G401 (cell line): ENCODE measurements around the gene SRRM2. TPM values are rescaled to one million over a fixed set of nuclear protein-coding genes. Genes with fewer than 3 reads are reported as not detected.

ENCODE experiments used
- DNase-seq: peaks from one replicate; pipeline ENCODE4 v3.0.0-alpha.2; 2015; ENCODE audit warnings: low spot score
- in situ Hi-C: cut with HindIII; loops from 2 replicates; pipeline ENCODE4 v1.10.0; 2016; ENCODE audit warnings: low sequenced_read_pairs, mixed read lengths
- total RNA-seq: library from RNA; depleted of rRNA; stranded (reverse); fragments of >200 nt; shearing (Covaris generic); gene quantifications from 2 replicates; pipeline ENCODE4 v1.2.3, GENCODE V29; 2014

SRRM2 gene
- total RNA-seq, 1 experiment from 2014 or later = 44.7 TPM

DNA sequence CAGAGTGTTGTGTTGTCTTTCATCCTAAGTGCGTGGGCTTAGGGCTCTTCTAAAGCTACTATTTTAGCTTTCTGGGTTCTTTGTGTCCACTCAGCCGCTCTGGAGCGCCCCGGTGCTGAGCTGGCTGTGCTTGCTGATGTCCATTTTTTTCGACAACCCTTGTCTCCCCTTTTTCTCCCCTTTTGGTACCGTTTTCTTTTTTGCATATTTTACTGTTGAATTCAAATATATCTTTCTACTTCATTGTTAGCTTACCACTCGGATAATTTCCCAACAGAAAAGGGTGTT lies 1.2 kb downstream of the SRRM2 start:
- no peak for DNase-seq
- in situ Hi-C loops = no loop called here

DNA sequence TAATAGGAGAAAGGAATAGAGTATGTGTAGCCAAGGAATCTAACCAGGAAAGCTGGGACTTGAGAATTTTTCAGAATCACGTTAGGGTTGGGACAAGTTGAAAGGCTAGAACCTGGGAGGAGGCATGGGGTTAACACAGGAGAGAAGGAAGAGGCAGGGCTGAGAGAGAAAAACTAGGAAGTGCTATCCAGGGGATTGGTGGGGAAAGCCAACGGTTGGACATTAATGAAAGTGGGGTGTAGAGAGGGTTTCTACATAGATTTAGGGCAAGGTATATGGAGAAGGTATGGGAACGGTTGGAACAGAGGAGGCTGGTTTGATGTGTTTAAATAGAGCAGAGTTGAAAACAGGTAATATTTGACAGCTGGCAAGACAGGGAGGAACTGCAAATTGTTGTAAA lies 2.7 kb downstream of the SRRM2 start:
- in situ Hi-C loops = no loop called here

DNA sequence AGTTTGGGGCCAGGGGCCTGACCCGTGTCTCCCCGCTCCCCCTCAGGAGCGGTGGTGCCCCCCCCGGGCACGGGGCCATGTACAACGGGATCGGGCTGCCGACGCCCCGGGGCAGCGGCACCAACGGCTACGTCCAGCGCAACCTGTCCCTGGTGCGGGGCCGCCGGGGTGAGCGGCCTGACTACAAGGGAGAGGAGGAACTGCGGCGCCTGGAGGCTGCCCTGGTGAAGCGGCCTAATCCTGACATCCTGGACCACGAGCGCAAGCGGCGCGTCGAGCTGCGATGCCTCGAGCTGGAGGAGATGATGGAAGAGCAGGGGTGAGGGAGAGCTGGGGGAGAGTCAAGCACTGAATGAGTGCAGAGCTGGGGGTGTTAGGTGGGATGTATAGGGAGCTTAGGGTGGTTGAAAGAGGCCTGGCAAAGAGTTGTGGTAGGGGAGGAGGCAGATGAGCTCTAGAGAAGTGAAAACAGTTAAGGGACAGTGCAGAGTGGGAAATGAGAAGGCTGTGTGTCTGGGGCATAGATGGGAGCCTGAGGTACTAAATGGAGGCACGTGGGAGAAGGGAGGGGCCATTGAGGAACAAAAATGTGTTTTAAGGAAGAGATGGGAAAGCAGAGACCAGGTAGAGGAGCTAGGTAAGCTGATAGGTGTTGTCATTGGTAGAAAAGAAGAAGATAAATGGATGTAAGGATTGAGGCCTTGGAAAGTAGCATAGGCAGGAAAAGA lies 4.0 kb downstream of the SRRM2 start:
- in situ Hi-C loops = no loop called here
- DNase-seq = no peak

More for the DNA sequence above, 2.7 kb downstream of the SRRM2 start:
- no peak for DNase-seq

DNA sequence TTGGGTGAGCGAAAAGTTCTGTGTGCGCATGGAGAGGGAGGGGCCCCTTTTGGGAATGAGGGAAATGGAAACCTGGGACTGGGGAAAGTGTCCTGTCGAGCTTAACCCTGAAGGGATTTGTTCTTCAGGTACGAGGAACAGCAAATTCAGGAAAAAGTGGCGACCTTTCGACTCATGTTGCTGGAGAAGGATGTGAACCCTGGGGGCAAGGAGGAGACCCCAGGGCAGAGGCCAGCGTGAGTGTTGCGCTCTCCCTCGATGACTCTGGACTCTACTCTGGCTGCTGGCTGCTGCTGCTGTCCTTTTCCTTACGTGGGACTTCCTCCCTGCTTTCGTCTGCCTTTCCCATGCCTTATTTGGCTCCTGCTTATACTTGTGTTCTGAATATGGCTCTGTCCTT lies 4.9 kb downstream of the SRRM2 start:
- in situ Hi-C loops = no loop called here
- no peak for DNase-seq

DNA sequence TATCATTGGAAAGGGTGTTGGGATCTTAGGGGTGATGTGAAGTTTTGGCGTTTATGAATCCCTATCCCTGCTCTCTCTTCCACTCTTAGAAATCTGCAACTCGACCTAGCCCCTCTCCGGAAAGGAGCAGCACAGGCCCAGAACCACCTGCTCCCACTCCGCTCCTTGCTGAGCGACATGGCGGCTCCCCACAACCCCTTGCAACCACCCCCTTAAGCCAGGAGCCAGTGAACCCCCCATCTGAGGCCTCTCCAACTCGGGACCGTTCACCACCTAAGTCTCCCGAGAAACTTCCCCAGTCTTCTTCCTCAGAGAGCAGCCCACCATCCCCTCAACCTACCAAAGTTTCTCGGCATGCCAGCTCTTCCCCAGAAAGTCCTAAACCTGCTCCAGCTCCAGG lies 9.0 kb downstream of the SRRM2 start:
- in situ Hi-C loops = no loop called here
- DNase-seq = no peak

DNA sequence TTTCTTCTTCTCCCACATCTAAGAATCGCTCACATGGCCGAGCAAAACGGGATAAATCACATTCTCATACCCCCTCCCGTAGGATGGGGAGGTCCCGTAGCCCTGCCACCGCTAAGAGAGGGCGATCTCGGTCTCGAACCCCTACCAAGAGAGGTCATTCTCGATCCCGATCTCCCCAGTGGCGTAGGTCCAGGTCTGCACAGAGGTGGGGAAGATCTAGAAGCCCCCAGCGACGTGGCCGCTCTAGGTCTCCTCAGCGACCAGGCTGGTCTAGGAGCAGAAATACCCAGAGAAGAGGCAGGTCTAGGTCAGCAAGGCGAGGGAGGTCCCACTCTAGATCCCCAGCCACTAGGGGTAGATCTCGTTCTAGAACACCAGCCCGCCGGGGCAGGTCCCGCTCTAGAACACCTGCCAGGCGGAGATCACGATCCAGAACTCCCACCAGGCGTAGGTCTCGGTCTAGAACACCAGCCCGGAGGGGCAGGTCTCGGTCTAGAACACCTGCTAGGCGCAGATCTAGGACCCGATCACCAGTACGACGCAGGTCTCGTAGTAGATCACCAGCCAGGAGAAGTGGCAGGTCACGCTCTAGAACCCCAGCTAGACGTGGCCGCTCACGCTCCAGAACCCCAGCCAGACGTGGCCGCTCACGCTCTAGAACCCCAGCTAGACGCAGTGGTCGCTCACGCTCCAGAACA lies 9.6 kb downstream of the SRRM2 start:
- in situ Hi-C loops = no loop called here
- DNase-seq = no peak

DNA sequence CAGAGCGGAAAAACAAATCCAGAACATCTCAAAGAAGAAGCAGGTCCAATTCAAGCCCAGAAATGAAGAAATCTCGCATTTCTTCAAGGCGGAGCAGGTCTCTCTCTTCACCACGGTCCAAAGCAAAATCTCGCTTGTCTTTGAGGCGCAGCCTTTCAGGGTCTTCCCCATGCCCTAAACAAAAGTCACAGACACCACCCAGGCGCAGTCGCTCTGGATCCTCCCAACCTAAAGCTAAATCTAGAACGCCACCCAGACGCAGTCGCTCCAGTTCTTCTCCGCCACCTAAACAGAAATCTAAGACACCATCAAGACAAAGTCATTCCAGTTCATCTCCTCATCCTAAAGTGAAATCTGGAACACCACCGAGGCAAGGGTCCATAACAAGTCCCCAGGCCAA lies 10.3 kb downstream of the SRRM2 start:
- in situ Hi-C loops = no loop called here
- no peak for DNase-seq

DNA sequence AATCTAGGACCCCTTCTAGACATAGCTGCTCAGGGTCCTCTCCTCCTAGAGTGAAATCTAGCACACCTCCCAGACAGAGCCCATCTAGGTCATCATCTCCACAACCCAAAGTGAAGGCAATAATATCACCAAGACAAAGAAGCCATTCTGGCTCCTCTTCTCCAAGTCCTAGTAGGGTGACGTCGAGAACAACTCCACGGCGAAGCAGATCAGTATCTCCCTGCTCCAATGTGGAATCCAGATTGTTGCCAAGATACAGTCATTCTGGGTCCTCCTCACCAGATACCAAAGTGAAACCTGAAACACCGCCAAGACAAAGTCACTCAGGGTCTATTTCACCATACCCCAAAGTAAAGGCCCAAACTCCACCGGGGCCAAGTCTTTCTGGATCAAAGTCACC lies 10.7 kb downstream of the SRRM2 start:
- no peak for DNase-seq
- in situ Hi-C loops = no loop called here

DNA sequence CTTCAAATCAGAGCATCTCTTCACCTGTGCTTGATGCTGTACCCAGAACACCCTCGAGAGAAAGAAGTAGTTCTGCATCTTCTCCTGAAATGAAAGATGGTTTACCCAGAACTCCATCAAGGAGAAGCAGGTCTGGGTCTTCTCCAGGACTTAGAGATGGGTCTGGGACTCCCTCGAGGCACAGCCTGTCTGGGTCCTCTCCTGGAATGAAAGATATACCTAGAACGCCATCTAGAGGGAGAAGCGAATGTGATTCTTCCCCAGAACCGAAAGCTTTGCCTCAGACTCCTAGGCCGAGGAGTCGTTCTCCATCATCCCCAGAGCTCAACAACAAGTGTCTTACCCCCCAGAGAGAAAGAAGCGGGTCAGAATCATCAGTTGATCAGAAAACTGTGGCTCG lies 12.3 kb downstream of the SRRM2 start:
- no peak for DNase-seq
- in situ Hi-C loops = no loop called here

DNA sequence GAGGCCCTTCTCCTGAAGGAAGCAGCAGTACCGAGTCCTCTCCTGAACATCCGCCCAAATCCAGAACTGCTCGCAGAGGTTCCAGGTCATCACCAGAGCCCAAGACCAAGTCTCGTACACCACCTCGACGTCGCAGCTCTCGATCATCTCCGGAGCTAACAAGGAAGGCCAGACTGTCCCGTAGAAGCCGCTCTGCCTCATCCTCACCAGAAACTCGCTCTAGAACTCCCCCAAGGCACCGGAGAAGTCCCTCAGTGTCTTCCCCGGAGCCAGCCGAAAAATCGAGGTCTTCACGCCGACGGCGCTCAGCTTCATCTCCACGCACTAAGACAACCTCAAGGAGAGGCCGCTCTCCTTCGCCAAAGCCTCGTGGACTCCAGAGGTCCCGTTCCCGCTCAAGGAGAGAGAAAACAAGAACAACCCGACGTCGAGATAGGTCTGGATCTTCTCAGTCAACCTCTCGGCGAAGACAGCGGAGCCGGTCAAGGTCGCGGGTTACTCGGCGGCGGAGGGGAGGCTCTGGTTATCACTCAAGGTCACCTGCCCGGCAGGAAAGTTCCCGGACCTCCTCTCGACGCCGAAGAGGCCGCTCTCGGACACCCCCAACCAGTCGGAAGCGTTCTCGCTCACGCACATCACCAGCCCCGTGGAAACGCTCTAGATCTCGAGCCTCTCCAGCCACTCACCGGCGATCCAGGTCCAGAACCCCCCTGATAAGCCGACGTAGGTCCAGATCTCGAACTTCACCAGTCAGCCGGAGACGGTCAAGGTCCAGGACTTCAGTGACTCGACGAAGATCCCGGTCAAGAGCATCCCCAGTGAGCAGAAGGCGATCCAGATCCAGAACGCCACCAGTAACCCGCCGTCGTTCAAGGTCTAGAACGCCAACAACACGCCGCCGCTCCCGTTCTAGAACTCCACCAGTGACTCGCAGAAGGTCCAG lies 13.3 kb downstream of the SRRM2 start:
- DNase-seq = no peak
- in situ Hi-C loops = no loop called here

DNA sequence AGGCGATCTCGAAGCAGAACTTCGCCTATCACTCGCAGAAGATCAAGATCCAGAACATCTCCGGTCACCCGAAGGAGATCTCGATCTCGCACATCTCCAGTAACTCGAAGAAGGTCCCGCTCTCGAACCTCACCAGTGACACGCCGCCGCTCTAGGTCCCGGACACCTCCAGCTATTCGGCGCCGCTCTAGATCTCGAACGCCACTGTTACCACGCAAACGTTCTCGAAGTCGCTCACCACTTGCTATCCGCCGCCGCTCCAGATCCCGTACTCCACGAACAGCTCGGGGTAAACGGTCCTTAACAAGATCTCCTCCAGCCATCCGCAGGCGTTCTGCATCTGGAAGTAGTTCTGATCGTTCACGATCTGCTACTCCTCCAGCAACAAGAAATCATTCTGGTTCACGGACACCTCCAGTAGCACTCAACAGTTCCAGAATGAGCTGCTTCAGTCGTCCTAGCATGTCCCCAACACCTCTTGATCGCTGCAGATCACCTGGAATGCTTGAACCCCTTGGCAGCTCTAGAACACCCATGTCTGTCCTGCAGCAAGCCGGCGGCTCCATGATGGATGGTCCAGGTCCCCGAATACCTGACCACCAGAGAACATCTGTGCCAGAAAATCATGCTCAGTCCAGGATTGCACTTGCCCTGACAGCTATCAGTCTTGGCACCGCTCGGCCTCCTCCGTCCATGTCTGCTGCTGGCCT lies 14.1 kb downstream of the SRRM2 start:
- in situ Hi-C loops = no loop called here
- DNase-seq = no peak

DNA sequence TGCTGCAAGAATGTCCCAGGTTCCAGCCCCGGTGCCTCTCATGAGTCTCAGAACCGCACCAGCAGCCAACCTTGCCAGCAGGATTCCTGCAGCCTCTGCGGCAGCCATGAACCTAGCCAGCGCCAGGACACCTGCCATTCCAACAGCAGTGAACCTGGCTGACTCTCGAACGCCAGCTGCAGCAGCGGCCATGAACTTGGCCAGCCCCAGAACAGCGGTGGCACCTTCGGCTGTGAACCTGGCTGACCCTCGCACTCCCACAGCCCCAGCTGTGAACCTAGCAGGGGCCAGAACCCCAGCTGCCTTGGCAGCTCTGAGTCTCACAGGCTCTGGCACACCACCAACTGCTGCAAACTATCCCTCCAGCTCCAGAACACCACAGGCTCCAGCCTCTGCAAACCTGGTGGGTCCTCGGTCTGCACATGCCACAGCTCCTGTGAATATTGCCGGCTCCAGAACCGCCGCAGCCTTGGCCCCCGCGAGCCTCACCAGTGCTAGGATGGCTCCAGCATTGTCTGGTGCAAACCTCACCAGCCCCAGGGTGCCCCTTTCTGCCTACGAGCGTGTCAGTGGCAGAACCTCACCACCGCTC lies 14.8 kb downstream of the SRRM2 start:
- in situ Hi-C loops = no loop called here
- no peak for DNase-seq

DNA sequence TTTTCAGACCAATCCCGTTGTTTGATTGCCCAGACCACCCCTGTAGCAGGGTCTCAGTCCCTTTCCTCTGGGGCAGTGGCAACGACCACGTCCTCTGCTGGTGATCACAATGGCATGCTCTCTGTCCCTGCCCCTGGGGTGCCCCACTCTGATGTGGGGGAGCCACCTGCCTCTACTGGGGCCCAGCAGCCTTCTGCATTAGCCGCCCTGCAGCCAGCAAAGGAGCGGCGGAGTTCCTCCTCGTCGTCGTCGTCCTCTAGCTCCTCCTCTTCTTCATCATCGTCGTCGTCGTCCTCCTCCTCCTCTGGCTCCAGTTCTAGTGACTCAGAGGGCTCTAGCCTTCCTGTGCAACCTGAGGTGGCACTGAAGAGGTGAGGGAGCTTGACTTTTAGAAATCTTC lies 15.5 kb downstream of the SRRM2 start:
- DNase-seq = no peak
- in situ Hi-C loops = no loop called here

DNA sequence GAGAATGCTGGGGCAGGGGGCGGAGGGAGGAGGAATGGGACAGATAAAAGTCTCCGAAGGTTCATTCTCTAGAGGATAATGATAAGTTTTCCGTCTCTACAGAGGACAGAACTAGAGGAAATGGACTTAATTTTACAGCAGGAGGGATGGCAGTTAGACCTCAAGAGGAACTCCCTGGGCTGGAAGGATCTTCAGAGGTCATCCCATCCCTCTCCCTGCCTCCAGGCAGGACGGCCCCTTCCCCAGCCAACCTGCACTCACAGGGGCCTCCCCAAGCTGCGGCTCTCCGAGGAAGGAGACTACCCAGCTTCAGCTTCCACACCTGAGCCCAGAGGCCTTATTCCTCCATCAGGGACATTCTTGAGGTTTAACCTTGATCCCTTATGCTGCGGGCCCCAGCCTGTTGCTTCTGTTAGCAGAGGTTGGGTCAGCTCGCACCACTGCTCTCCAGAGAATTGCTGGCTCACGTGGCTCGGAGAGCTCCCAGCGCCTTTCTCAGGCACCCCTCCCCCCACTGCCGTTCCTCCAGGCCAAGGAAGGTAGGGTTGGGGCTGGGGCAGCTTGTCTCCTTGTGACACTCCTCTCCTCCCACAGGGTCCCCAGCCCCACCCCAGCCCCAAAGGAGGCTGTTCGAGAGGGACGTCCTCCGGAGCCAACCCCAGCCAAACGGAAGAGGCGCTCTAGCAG lies 16.1 kb downstream of the SRRM2 start:
- DNase-seq = no peak
- in situ Hi-C loops = no loop called here

DNA sequence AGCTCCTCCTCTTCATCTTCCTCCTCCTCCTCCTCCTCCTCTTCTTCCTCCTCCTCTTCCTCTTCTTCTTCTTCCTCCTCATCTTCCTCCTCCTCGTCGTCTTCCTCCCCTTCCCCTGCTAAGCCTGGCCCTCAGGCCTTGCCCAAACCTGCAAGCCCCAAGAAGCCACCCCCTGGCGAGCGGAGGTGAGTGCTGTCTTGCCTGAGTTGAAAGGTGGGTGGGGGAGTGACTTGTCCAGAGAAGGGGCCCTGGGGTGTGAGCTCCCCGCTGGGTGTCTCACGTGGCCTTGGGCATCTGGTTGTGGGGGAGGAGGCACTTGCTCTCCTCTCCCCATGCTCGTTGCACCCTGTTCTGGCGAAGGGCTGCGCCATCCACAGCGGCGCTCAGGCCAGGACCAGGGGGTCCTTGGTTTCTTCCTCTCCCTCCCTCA lies 16.7 kb downstream of the SRRM2 start:
- in situ Hi-C loops = no loop called here
- DNase-seq = no peak

DNA sequence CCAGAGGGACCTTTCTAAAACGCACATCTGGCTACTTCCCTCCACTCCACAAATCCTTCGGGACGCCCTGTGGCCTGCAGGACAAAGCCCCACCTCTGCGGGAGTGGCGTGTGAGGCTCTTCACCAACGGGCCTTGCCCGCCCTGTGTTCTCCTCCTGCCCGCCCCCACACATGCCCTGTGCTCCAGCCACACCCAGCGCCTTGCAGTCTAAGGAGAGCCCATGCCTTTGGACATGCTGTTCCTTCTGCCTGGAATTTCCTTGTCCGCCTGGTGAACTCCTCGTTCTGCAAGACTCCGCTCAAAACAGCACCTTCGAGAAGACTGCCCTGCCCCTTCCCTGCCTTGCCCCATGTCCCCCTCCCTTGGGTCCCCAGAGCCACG lies 17.2 kb downstream of the SRRM2 start:
- in situ Hi-C loops = no loop called here

DNA sequence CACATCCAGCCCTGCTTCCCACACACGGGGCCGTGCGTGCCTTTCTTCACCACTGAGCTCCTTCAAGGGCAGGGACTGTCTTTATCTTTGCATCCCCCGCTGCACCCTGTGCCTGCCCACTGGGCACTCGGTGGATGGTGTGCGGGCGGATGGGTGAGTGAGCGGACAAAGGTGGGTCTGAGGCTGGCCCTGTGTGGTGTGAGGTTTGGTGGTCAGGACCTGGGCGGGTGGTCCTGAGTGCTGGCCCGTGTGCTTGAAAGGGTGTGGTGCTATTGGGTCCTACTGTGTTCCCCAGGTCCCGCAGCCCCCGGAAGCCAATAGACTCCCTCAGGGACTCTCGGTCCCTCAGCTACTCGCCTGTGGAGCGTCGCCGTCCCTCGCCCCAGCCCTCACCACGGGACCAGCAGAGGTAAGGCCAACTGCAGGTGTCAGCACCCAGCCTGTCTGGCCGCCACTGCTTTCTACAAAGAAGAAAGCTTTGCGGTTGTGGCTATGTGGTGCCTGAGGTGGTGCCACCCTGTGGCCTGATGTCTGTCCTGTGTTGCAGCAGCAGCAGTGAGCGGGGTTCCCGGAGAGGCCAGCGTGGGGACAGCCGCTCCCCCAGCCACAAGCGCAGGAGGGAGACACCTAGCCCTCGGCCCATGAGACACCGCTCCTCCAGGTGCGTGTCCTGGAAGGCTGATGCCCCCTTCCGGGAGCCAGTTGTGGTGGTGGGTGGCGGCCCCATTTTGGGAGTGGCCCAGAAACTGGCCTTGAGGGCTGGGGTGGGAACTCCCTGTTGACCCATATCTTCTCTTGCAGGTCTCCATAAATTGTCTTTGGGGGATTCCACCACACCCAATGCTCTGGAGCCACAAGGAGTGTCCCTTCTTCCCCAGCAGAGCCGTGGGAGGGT lies 17.9 kb downstream of the SRRM2 start:
- no peak for DNase-seq
- in situ Hi-C loops = no loop called here

More for the DNA sequence above, 17.2 kb downstream of the SRRM2 start:
- no peak for DNase-seq
